MM.1S (cell line): ENCODE results near the gene PLXDC2.

Experiments
- CTCF ChIP-seq: fragments of 300-600 bp; sonication (generic); IDR thresholded peaks from 2 replicates; pipeline ENCODE4 v1.5.1; 2016; ENCODE audit warnings: antibody characterized with exemption, low read length, mixed read lengths
- EZH2 ChIP-seq: fragments of 300-600 bp; sonication (generic); optimal IDR thresholded peaks from 2 replicates; pipeline ENCODE3; 2017; ENCODE audit warnings: low read depth, mild to moderate bottlenecking, antibody characterized with exemption, low read length, mixed read lengths

- TF ChIP-seq CTCF (no peak), EZH2 (no peak)
Measured at GRCh38 chr10:19801369-19801768, 14.9 kb upstream of the PLXDC2 start.
